Fibroblast of skin of right quadriceps (primary cell): ENCODE data around the gene COX10.
"Not testable (repeated sequence)": the region's sequence is repeated elsewhere in the genome, so short reads cannot be mapped to it uniquely, and the experiment has no call there.

Experiments used
- DNase-seq: peaks from one replicate; pipeline ENCODE4 v3.0.0-alpha.2; 2013

COX10 gene

GRCh38 chr17:14211246-14211645 lies 141.9 kb downstream of the COX10 start:
- DNase-seq: no peak

GRCh38 chr17:14211801-14212200 lies 142.5 kb downstream of the COX10 start:
- DNase-seq: no peak

- DNase-seq: no peak
Observed at GRCh38 chr17:14212401-14212800, 143.1 kb downstream of the COX10 start.

GRCh38 chr17:14214271-14214670 lies 145.0 kb downstream of the COX10 start:
- DNase-seq: peak; percentile 44

- DNase-seq: no peak
Observed at GRCh38 chr17:14222611-14223010, 153.3 kb downstream of the COX10 start.

- no peak for DNase-seq
Observed at GRCh38 chr17:14225254-14225980, 156.1 kb downstream of the COX10 start.

GRCh38 chr17:14227052-14227451 lies 157.7 kb downstream of the COX10 start:
- no peak for DNase-seq

- peak; percentile 38 for DNase-seq
Observed at GRCh38 chr17:14228903-14229302, 159.6 kb downstream of the COX10 start.

GRCh38 chr17:14231187-14231586 lies 161.9 kb downstream of the COX10 start:
- peak; percentile 45 for DNase-seq

GRCh38 chr17:14235047-14235446 lies 165.7 kb downstream of the COX10 start:
- DNase-seq: not testable (repeated sequence)

GRCh38 chr17:14236032-14236431 lies 166.7 kb downstream of the COX10 start:
- not testable (repeated sequence) for DNase-seq

- not testable (repeated sequence) for DNase-seq
Observed at GRCh38 chr17:14236762-14237161, 167.5 kb downstream of the COX10 start, which contains the start of gene CDRT15. CDRT15 (minus strand) TSS chr17:14236862; CDS start chr17:14236833, 29 bp downstream.

GRCh38 chr17:14239271-14239670 lies 170.0 kb downstream of the COX10 start:
- not testable (repeated sequence) for DNase-seq

GRCh38 chr17:14245002-14245401 lies 175.7 kb downstream of the COX10 start:
- no peak for DNase-seq

- DNase-seq: no peak
Observed at GRCh38 chr17:14245629-14246028, 176.3 kb downstream of the COX10 start.
